Activated CD8-positive, alpha-beta T cell treated with anti-CD3 and anti-CD28 coated beads for 36 hours (primary cell): ENCODE results near the gene KCNJ15. TPM values are rescaled to one million over a fixed set of nuclear protein-coding genes. Genes with fewer than 3 reads are reported as not detected.

Source experiments
- ATAC-seq: fragments of 200-7000 bp; cut with Tn5 transposase; one replicate; pipeline ENCODE4 v1.10.0; 2021; ENCODE audit warnings: mild to moderate bottlenecking, moderate library complexity
- CTCF ChIA-PET: fragments of 350-600 bp; sonication (Branson Sonifier 250); formaldehyde crosslinking; loops from one replicate; lab custom pipeline; 2021; ENCODE audit warnings: antibody characterized with exemption; lab: Charles Lee
- POLR2A ChIA-PET: fragments of 350-600 bp; sonication (Branson Sonifier 250); formaldehyde crosslinking; loops from one replicate; lab custom pipeline; 2021; ENCODE audit warnings: antibody characterized with exemption; lab: Charles Lee
- DNase-seq: peaks from one replicate; pipeline ENCODE4 v3.0.0-alpha.2; 2020
- H3K27ac Mint-ChIP-seq: one replicate; pipeline ENCODE4 v1.8.0; 2021; ENCODE audit warnings: mild to moderate bottlenecking, mixed read lengths
- H3K27me3 Mint-ChIP-seq: one replicate; pipeline ENCODE4 v1.8.0; 2021; ENCODE audit warnings: mixed read lengths
- H3K36me3 Mint-ChIP-seq: one replicate; pipeline ENCODE4 v1.8.0; 2021; ENCODE audit warnings: low read depth, mixed read lengths
- H3K4me1 Mint-ChIP-seq: one replicate; pipeline ENCODE4 v1.8.0; 2021; ENCODE audit warnings: low read depth, mixed read lengths
- H3K4me3 Mint-ChIP-seq: one replicate; pipeline ENCODE4 v1.8.0; 2021; ENCODE audit warnings: mild to moderate bottlenecking, moderate library complexity, mixed read lengths
- H3K9me3 Mint-ChIP-seq: one replicate; pipeline ENCODE4 v1.8.0; 2021; ENCODE audit warnings: mixed read lengths
- CTCF ChIP-seq: fragments of 200-600 bp; IDR thresholded peaks from one replicate; pipeline ENCODE4 v1.8.0; 2022; ENCODE audit warnings: antibody characterized with exemption, mild to moderate bottlenecking
- intact Hi-C: fragments of 100-400 bp; cut with micrococcal nuclease; formaldehyde crosslinking; loops from one replicate; pipeline ENCODE4 v1.10.0; 2022
- total RNA-seq, 2 experiments: library from RNA; stranded (reverse); gene quantifications; one replicate each; pipeline ENCODE4 v1.2.3, GENCODE V29; 2021

KCNJ15 gene
- under 1 TPM in 1 of 2 experiments, not detected in 1; 0.43 TPM for total RNA-seq

GRCh38 chr21:38256599-38257302, at the start of gene KCNJ15:
Gene KCNJ15 (plus strand): TSS chr21:38256991. CDS start chr21:38299262, 42,271 bp downstream.
- CTCF ChIA-PET: no interaction called here
- TF ChIP-seq CTCF: no peak
- no peaks in the 10 kb centered on the region for H3K4me1 Mint-ChIP-seq
- H3K27me3 Mint-ChIP-seq: peaks cover 11% of the 10 kb centered on the region
- no peaks in the 10 kb centered on the region for H3K36me3 Mint-ChIP-seq
- POLR2A ChIA-PET: no interaction called here
- no peaks in the 10 kb centered on the region for H3K9me3 Mint-ChIP-seq
- intact Hi-C loops: no loop called here
- H3K4me3 Mint-ChIP-seq: no peak within 1 kb of the TSS
- DNase-seq (no peak), ATAC-seq (no peak)
- H3K27ac Mint-ChIP-seq: no peak within 1 kb of the TSS

- H3K9me3 Mint-ChIP-seq: peaks cover 1% of the 10 kb centered on the region
- ATAC-seq: no peak
- H3K27me3 Mint-ChIP-seq: peaks cover 32% of the 10 kb centered on the region
- intact Hi-C loops: no loop called here
- no peaks in the 10 kb centered on the region for H3K36me3 Mint-ChIP-seq
- no peak for DNase-seq
- no peak for TF ChIP-seq CTCF
- POLR2A ChIA-PET: no interaction called here
- CTCF ChIA-PET: interaction anchor here (1.0 to 2.0 kb wide), 4 partner anchors 10 to 149 kb away, joined by 3 to 9 read pairs (median 5); no protein-coding TSS in a partner anchor
- H3K27ac Mint-ChIP-seq: no peak overlapping the region
- no peak overlapping the region for H3K4me3 Mint-ChIP-seq
- peaks cover 2% of the 10 kb centered on the region for H3K4me1 Mint-ChIP-seq
These were observed 48.7 kb upstream of the KCNJ15 start for GRCh38 chr21:38208118-38208517.

- Mint-ChIP-seq H3K9me3 (peaks cover 1% of the 10 kb centered on the region), H3K27ac (no peak overlapping the region), H3K4me1 (peaks cover 2% of the 10 kb centered on the region), H3K4me3 (no peak overlapping the region), H3K27me3 (peaks cover 28% of the 10 kb centered on the region), H3K36me3 (no peaks in the 10 kb centered on the region)
- no peak for DNase-seq
- POLR2A ChIA-PET: no interaction called here
- no peak for TF ChIP-seq CTCF
- CTCF ChIA-PET: interaction anchor here (0.6 kb wide), 1 partner anchor 141 kb away, joined by 3 read pairs; no protein-coding TSS in a partner anchor
- ATAC-seq: no peak
- intact Hi-C loops: no loop called here
These were observed 45.5 kb upstream of the KCNJ15 start for GRCh38 chr21:38211321-38211720.

- CTCF ChIA-PET: no interaction called here
- ATAC-seq: no peak
- no peak for DNase-seq
These were observed 44.1 kb upstream of the KCNJ15 start for GRCh38 chr21:38212706-38213105.

More at GRCh38 chr21:38212706-38213105, 44.1 kb upstream of the KCNJ15 start:
- H3K4me1 Mint-ChIP-seq: peaks cover 2% of the 10 kb centered on the region
- POLR2A ChIA-PET: no interaction called here
- H3K4me3 Mint-ChIP-seq: no peak overlapping the region
- H3K27me3 Mint-ChIP-seq: peaks cover 28% of the 10 kb centered on the region
- H3K36me3 Mint-ChIP-seq: no peaks in the 10 kb centered on the region
- peaks cover 1% of the 10 kb centered on the region for H3K9me3 Mint-ChIP-seq
- intact Hi-C loops: no loop called here
- no peak overlapping the region for H3K27ac Mint-ChIP-seq
- no peak for TF ChIP-seq CTCF
